GM20000 (cell line): Measurements from ENCODE around the gene ZNF865.

Source experiments
- DNase-seq: peaks from one replicate; pipeline ENCODE4 v3.0.0; 2012; ENCODE audit warnings: low spot score
- CTCF ChIP-seq: IDR thresholded peaks from 2 replicates; pipeline ENCODE4 v1.5.1; 2012; ENCODE audit warnings: mild to moderate bottlenecking, control low read depth; ENCODE audit errors: extremely low read depth, missing control alignments

ZNF865 gene

GRCh38 chr19:55660991-55661390 is 55.5 kb downstream of the ZNF865 start:
- no peak for TF ChIP-seq CTCF
- no peak for DNase-seq

GRCh38 chr19:55661826-55662225 is 56.4 kb downstream of the ZNF865 start:
- DNase-seq: no peak
- no peak for TF ChIP-seq CTCF

GRCh38 chr19:55663846-55664536 is 58.5 kb downstream of the ZNF865 start:
- no peak for DNase-seq
- TF ChIP-seq CTCF: no peak

- no peak for TF ChIP-seq CTCF
- DNase-seq: no peak
Measured at GRCh38 chr19:55666343-55667005, 61.0 kb downstream of the ZNF865 start.
